Measurements from ENCODE around the gene ATP8B1.

ATP8B1 gene

DNA sequence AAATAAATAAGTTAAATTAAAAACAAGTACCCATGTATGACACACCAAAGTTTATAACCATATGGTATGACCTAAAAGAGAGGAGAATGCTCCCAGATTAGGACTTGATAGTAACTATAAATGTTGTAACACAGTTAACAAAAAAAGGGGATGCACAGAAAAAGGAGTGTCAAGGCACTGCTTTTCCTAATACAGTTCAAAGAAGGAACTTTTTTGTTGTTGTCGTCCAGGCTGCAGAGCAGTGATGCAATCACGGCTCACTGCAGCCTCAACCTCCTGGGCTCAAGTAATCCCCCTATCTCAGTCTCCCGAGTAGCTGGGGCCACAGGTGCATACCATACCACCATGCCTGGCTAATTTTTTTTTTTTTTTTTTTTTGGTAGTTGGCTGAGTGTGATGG, 184.2 kb downstream of the ATP8B1 start:
- DNase-seq (ENCODE audit: low spot score) = no peak

- DNase-seq (ENCODE audit: low spot score) = no peak
Observed at GRCh38 chr18:57603871-57604270, 199.2 kb downstream of the ATP8B1 start.

Measured in putamen (tissue), 1 donor.